ENCODE data around the gene ATAD3C. TPM values are rescaled to one million over a fixed set of nuclear protein-coding genes. Genes with fewer than 3 reads are reported as not detected.
"Not testable (repeated sequence)": the region's sequence is repeated elsewhere in the genome, so short reads cannot be mapped to it uniquely, and the experiment has no call there.

Gene ATAD3C
- total and polyA plus RNA-seq, 2 donors (not counting 3 experiments of a cell fraction or from before 2014, with no cell fraction given) = 0.01 TPM; not detected in 1

DNA sequence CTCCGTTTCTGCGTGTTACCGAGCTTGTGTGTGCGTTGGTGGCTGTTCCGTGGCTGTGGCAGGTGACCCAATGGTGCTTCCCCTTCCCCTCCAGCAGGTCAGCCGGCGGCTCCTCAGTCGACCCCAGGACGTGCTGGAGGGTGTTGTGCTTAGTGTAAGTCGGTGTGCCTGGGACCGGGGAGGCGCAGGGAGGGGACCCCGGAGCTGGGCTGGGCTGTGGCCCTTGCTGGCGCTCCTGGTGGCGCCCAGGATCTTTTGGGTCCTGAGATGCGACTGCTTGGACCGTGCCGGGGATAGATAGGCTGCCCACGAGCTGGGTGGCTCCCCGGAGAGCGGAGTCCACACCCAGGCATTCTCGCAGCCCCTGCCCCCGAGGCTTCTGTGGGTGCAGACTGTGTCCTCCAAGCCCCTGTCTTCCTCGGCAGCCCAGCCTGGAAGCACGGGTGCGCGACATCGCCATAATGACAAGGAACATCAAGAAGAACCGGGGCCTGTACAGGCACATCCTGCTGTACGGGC, 5.9 kb downstream of the ATAD3C start:
- dilution Hi-C loops (cut with MboI; ENCODE audit: extremely low pct_ligation_motif_present, low sequenced_read_pairs) = no loop called here
- Histone ChIP-seq H3K4me3 (replicated peaks in 1 of 3; ENCODE audit: insufficient read depth in 1 of 3, low read depth in 1 of 3, low read length in 3 of 3) (no peak overlapping the region), H3K27me3 (ENCODE audit: control insufficient read depth in 2 of 2, insufficient read depth in 2 of 2, low read length in 2 of 2) (no peaks in the 10 kb centered on the region), H3K9ac (replicated peaks; ENCODE audit: extremely low read depth, insufficient read depth, low read length) (no peak overlapping the region), H3K27ac (ENCODE audit: insufficient read depth, low read depth, low read length) (no peak overlapping the region), H3K4me2 (ENCODE audit: insufficient read depth, low read length) (no peak overlapping the region), H3K79me2 (ENCODE audit: control insufficient read depth, insufficient read depth, low read length) (no peaks in the 10 kb centered on the region), H4K20me1 (replicated peaks; ENCODE audit: control insufficient read depth, extremely low read depth, insufficient read depth, low read length) (no peaks in the 10 kb centered on the region), H3K9me1 (replicated peaks; ENCODE audit: control insufficient read depth, extremely low read depth, insufficient read depth, low read length) (no peaks in the 10 kb centered on the region), H2AFZ (ENCODE audit: low read depth, low read length) (no peak overlapping the region), H3K4me1 (ENCODE audit: control insufficient read depth, extremely low read depth, insufficient read depth, low read length) (no peaks in the 10 kb centered on the region), H3K36me3 (ENCODE audit: control insufficient read depth in 2 of 2, extremely low read depth in 1 of 2, insufficient read depth in 2 of 2, low read length in 2 of 2) (no peaks in the 10 kb centered on the region), H3K9me3 (replicated peaks; ENCODE audit: control insufficient read depth, insufficient read depth, low read length) (no peaks in the 10 kb centered on the region)
- no peak for TF ChIP-seq MYC (IDR thresholded peaks at IDR 0.05; ENCODE audit: low read depth, low read length)
- TF ChIP-seq POLR2AphosphoS5 (IDR thresholded peaks at IDR 0.05; ENCODE audit: insufficient read depth, low read depth, low read length) = no peak
- TF ChIP-seq CTCF (IDR thresholded peaks at IDR 0.05; ENCODE audit: extremely low read depth in 1 of 2, insufficient read depth in 1 of 2, low read depth in 1 of 2, low read length in 2 of 2) = no peak
- no peak for TF ChIP-seq GATA2 (IDR thresholded peaks at IDR 0.05; ENCODE audit: insufficient read depth, insufficient read length, low read depth, low read length)
- TF ChIP-seq EZH2 (IDR thresholded peaks at IDR 0.05; ENCODE audit: borderline replicate concordance, low read depth, low read length, severe bottlenecking) = no peak
- TF ChIP-seq JUN (IDR thresholded peaks at IDR 0.05; ENCODE audit: borderline replicate concordance, insufficient read depth, insufficient read length, low read depth) = no peak
- TF ChIP-seq, protein P1, sequence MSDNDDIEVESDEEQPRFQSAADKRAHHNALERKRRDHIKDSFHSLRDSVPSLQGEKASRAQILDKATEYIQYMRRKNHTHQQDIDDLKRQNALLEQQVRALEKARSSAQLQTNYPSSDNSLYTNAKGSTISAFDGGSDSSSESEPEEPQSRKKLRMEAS (IDR thresholded peaks at IDR 0.05; ENCODE audit: insufficient read depth, insufficient read length) = no peak
- no peak for TF ChIP-seq FOS (IDR thresholded peaks at IDR 0.05; ENCODE audit: borderline replicate concordance, insufficient read depth, low read length)
- TF ChIP-seq POLR2A (IDR thresholded peaks at IDR 0.05; ENCODE audit: low read depth, low read length) = no peak
- ChIA-PET POLR2A (no interaction called here), CTCF (no interaction called here)
- DNase-seq (ENCODE audit: low read depth, low spot score) = no peak
- BruUV-seq (replicated peaks) = no TSS peak
- intact Hi-C loops (cut with micrococcal nuclease) = no loop called here
- no peak for FAIRE-seq

- H3K27ac ChIP-seq (ENCODE audit: insufficient read depth, low read depth, low read length); intact Hi-C loops (cut with micrococcal nuclease); H3K4me3 ChIP-seq (replicated peaks in 1 of 3; ENCODE audit: insufficient read depth in 1 of 3, low read depth in 1 of 3, low read length in 3 of 3); FAIRE-seq; CTCF ChIA-PET; H3K9me3 ChIP-seq (replicated peaks; ENCODE audit: control insufficient read depth, insufficient read depth, low read length); H3K4me1 ChIP-seq (ENCODE audit: control insufficient read depth, extremely low read depth, insufficient read depth, low read length); H4K20me1 ChIP-seq (replicated peaks; ENCODE audit: control insufficient read depth, extremely low read depth, insufficient read depth, low read length); H2AFZ ChIP-seq (ENCODE audit: low read depth, low read length); dilution Hi-C loops (cut with MboI; ENCODE audit: extremely low pct_ligation_motif_present, low sequenced_read_pairs); POLR2A ChIA-PET; H3K9me1 ChIP-seq (replicated peaks; ENCODE audit: control insufficient read depth, extremely low read depth, insufficient read depth, low read length); DNase-seq (ENCODE audit: low read depth, low spot score); H3K27me3 ChIP-seq (ENCODE audit: control insufficient read depth in 2 of 2, insufficient read depth in 2 of 2, low read length in 2 of 2); H3K79me2 ChIP-seq (ENCODE audit: control insufficient read depth, insufficient read depth, low read length); H3K9ac ChIP-seq (replicated peaks; ENCODE audit: extremely low read depth, insufficient read depth, low read length); H3K36me3 ChIP-seq (ENCODE audit: control insufficient read depth in 2 of 2, extremely low read depth in 1 of 2, insufficient read depth in 2 of 2, low read length in 2 of 2); H3K4me2 ChIP-seq (ENCODE audit: insufficient read depth, low read length); BruUV-seq (replicated peaks): not testable (repeated sequence)
These were observed 6.4 kb downstream of the ATAD3C start for GRCh38 chr1:1455934-1456333.

DNA sequence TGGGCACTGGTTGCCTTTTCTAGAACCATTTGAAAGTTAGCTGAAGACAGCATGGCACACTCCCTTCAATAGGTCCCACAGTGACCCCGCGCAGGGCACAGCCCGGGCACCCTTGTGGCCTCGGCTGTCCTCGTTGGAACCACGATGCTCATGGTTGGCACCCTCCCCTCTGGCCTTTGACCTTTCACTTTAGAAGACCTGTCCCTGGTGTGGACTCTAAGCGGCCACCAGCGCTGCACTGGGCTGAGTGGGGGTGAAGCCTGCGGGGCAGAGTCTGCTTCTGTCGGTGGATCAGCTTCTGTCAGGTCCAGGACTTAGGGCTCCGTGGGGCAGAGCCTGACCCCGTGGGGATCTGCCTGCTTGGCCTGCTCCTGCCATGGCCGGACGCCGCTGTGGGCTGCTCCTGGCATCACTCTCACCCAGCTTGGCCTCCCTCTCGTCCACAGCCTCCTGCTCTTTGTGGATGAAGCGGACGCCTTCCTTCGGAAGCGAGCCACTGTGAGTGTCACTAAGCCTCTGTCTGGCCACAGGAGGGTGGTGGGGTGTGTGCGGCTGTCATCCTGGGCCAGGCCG, 7.3 kb downstream of the ATAD3C start:
- H4K20me1 ChIP-seq (replicated peaks; ENCODE audit: control insufficient read depth, extremely low read depth, insufficient read depth, low read length); intact Hi-C loops (cut with micrococcal nuclease); H2AFZ ChIP-seq (ENCODE audit: low read depth, low read length); BruUV-seq (replicated peaks); DNase-seq (ENCODE audit: low read depth, low spot score); H3K4me1 ChIP-seq (ENCODE audit: control insufficient read depth, extremely low read depth, insufficient read depth, low read length); H3K27ac ChIP-seq (ENCODE audit: insufficient read depth, low read depth, low read length); H3K27me3 ChIP-seq (ENCODE audit: control insufficient read depth in 2 of 2, insufficient read depth in 2 of 2, low read length in 2 of 2); H3K9ac ChIP-seq (replicated peaks; ENCODE audit: extremely low read depth, insufficient read depth, low read length); H3K79me2 ChIP-seq (ENCODE audit: control insufficient read depth, insufficient read depth, low read length); CTCF ChIA-PET; H3K36me3 ChIP-seq (ENCODE audit: control insufficient read depth in 2 of 2, extremely low read depth in 1 of 2, insufficient read depth in 2 of 2, low read length in 2 of 2); H3K9me3 ChIP-seq (replicated peaks; ENCODE audit: control insufficient read depth, insufficient read depth, low read length); H3K4me3 ChIP-seq (replicated peaks in 1 of 3; ENCODE audit: insufficient read depth in 1 of 3, low read depth in 1 of 3, low read length in 3 of 3); H3K4me2 ChIP-seq (ENCODE audit: insufficient read depth, low read length); POLR2A ChIA-PET; H3K9me1 ChIP-seq (replicated peaks; ENCODE audit: control insufficient read depth, extremely low read depth, insufficient read depth, low read length); FAIRE-seq; dilution Hi-C loops (cut with MboI; ENCODE audit: extremely low pct_ligation_motif_present, low sequenced_read_pairs): not testable (repeated sequence)

Data from endothelial cell of umbilical vein (primary cell).